Cardiac muscle cell (in vitro differentiated cells and primary cell): ENCODE data around the gene FAM83E. TPM values are rescaled to one million over a fixed set of nuclear protein-coding genes. Genes with fewer than 3 reads are reported as not detected.

ENCODE experiments used
- DNase-seq, 2 donors: peaks; one replicate each; pipeline versions ENCODE4 v3.0.0 to v3.0.0-alpha.2; 2010 to 2017; ENCODE audit warnings: low read depth in 1 of 2, low spot score in 1 of 2
- H3K27ac ChIP-seq: fragments of 200-600 bp; sonication (generic); 2 replicates; pipeline ENCODE4 v1.5.1; 2016
- H3K27me3 ChIP-seq: fragments of 200-600 bp; sonication (generic); 2 replicates; pipeline ENCODE4 v1.6.0; 2016; ENCODE audit warnings: control low read depth
- H3K36me3 ChIP-seq: fragments of 200-600 bp; sonication (generic); 2 replicates; pipeline ENCODE4 v1.5.1; 2016; ENCODE audit warnings: control low read depth
- H3K4me1 ChIP-seq: fragments of 200-600 bp; sonication (generic); 2 replicates; pipeline ENCODE4 v1.8.1; 2017; ENCODE audit warnings: low read depth, mild to moderate bottlenecking, mixed run types
- H3K4me3 ChIP-seq: fragments of 200-600 bp; sonication (generic); 2 replicates; pipeline ENCODE4 v1.5.1; 2016; ENCODE audit warnings: mild to moderate bottlenecking
- H3K9me3 ChIP-seq: fragments of 200-600 bp; sonication (generic); 2 replicates; pipeline ENCODE4 v1.5.1; 2017; ENCODE audit warnings: low read depth, mild to moderate bottlenecking, control low read depth
- polyA plus RNA-seq: library from polyadenylated mRNA; unstranded; fragments of >200 nt; fragmentation: Nextera tagmentation; extraction: Ambion mirVana; gene quantifications from 2 replicates; pipeline ENCODE4 v1.2.1, GENCODE V29; 2016
- total RNA-seq: library from RNA; depleted of rRNA; stranded (reverse); fragments of >200 nt; gene quantifications from 2 replicates; pipeline ENCODE4 v1.2.3, GENCODE V29; 2016
- TF ChIP-seq, protein P1 (sequence below): IDR thresholded peaks from 2 replicates; pipeline ENCODE4 v1.5.1; 2012; ENCODE audit warnings: low read depth, mild to moderate bottlenecking, low read length

FAM83E gene
- total and polyA plus RNA-seq, 2 experiments from 2014 or later = 0.60 TPM; not detected in 1

DNA sequence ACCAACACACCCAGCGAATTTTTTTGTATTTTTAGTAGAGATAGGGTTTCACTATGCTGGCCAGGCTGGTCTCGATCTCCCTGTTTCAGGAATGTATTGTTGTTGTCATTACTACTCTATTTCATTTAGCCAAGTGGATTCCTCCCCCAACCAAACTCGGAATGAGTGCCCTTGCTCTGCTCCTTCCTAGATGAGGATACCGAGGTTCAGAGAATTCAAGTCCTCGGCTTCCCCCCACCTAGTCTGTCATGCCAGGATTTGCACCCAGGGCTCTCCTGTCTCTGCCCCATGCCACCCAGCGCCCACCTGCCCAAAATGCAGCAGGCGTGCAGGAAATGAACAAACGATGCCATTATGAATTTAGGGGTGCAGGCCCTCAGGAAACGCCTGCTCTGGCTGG lies 11.9 kb downstream of the FAM83E start:
- TF ChIP-seq, protein P1, sequence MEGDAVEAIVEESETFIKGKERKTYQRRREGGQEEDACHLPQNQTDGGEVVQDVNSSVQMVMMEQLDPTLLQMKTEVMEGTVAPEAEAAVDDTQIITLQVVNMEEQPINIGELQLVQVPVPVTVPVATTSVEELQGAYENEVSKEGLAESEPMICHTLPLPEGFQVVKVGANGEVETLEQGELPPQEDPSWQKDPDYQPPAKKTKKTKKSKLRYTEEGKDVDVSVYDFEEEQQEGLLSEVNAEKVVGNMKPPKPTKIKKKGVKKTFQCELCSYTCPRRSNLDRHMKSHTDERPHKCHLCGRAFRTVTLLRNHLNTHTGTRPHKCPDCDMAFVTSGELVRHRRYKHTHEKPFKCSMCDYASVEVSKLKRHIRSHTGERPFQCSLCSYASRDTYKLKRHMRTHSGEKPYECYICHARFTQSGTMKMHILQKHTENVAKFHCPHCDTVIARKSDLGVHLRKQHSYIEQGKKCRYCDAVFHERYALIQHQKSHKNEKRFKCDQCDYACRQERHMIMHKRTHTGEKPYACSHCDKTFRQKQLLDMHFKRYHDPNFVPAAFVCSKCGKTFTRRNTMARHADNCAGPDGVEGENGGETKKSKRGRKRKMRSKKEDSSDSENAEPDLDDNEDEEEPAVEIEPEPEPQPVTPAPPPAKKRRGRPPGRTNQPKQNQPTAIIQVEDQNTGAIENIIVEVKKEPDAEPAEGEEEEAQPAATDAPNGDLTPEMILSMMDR = no peak
- H3K36me3 ChIP-seq = no peaks in the 10 kb centered on the region
- H3K27ac ChIP-seq = no peak overlapping the region
- no peaks in the 10 kb centered on the region for H3K9me3 ChIP-seq
- no peak overlapping the region for H3K4me3 ChIP-seq
- no peaks in the 10 kb centered on the region for H3K27me3 ChIP-seq
- no peak for DNase-seq
- no peaks in the 10 kb centered on the region for H3K4me1 ChIP-seq

DNA sequence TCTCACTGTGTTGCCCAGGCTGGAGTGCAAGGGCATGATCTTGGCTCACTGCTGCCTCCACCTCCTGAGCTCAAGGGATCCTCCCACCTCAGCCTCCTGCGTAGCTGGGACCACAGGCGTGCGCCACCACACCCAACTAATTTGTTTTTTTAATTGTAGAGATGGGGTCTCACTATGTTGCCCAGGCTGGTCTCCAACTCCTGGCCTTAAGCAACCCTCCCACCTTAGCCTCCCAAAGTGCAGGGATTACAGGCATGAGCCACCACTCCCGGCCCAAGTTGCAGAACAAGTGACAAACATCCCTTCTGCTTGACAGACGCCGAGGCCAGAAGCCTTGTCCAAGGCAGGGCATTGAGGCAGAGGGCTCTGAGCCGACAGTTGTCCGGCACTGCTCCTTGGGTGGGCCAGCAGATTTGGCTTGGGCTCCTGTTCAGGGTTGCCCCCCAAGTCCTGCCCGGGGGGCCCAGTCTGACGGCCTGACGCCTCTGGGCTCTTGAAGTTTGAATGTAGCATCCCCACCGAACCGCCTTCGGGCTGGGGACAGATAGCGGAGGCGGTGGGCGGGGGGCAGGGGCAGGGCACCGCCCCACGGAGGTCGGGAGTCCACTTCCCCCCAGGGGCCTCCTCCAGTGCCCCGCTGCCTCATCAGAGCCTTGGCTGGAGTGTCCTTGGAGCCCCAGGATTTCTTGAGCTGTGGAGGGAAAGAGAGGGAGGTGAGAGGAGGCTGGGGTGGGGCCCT lies 14.0 kb downstream of the FAM83E start:
- Histone ChIP-seq H3K4me1 (no peaks in the 10 kb centered on the region), H3K4me3 (no peak overlapping the region), H3K27me3 (no peaks in the 10 kb centered on the region), H3K36me3 (no peaks in the 10 kb centered on the region), H3K9me3 (no peaks in the 10 kb centered on the region), H3K27ac (no peak overlapping the region)
- no peak for DNase-seq
- TF ChIP-seq, protein P1 = no peak

DNA sequence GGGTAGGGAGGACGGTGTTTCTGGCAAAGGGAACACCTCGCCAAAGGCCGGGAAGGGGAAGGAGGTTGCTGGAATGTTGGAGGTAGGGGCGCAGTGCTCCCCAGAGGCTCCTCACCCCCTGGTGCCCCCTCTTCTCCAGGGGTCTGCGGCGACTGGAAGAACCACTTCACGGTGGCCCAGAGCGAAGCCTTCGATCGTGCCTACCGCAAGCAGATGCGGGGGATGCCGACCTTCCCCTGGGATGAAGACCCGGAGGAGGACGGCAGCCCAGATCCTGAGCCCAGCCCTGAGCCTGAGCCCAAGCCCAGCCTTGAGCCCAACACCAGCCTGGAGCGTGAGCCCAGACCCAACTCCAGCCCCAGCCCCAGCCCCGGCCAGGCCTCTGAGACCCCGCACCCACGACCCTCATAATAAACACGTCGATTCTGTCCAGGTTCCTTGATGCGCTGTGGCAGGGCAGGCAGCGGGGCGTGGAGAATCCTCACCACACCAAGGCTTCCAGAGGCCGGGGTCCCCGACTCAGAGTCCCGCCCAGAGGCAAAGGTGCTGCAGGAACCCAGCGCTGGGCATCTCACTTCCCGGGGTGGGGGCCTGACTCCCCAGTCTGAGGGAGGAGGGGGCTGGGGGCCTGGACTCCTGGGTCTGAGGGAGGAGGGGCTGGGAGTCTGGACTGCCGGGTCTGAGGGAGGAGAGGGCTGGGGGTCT lies 15.7 kb downstream of the FAM83E start:
- H3K4me3 ChIP-seq = no peak overlapping the region

DNA sequence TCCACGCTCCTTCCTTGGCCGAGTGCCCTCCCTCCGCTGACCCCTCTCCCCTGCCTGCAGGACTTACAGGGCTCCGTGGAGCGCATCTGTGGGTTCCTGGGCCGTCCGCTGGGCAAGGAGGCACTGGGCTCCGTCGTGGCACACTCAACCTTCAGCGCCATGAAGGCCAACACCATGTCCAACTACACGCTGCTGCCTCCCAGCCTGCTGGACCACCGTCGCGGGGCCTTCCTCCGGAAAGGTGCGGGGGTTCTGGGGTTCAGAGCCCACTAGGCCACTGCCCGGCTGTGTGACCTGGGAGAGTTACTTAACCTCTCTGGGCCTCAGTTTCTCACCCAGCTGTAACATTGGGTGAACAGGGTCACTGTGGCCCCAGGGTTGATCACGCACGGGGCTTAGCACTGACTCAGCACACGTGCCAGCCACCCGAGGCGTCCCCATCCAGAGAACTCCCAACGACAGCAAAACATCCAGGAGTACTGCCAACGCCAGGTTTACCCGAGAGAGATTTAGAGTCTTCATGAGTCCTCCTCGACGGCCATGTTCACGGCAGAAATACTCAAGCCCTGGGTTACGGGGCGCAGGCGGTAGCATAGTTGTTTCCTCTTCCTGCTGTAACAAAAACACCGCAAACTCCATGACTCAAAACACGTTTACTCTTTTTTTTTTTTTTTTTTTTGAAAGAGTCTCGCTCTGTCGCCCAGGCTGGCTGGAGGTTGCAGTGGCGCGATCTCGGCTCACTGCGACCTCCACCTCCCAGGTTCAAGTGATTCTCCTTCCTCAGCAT lies 18.0 kb downstream of the FAM83E start:
- H3K4me3 ChIP-seq = no peak overlapping the region
- no peak for DNase-seq
- no peaks in the 10 kb centered on the region for H3K27me3 ChIP-seq
- no peak overlapping the region for H3K27ac ChIP-seq
- TF ChIP-seq, protein P1 = no peak
- no peaks in the 10 kb centered on the region for H3K36me3 ChIP-seq
- no peaks in the 10 kb centered on the region for H3K4me1 ChIP-seq
- no peaks in the 10 kb centered on the region for H3K9me3 ChIP-seq

More for the DNA sequence above, 15.7 kb downstream of the FAM83E start:
- Histone ChIP-seq H3K27ac (no peak overlapping the region), H3K9me3 (no peaks in the 10 kb centered on the region), H3K27me3 (no peaks in the 10 kb centered on the region), H3K4me1 (no peaks in the 10 kb centered on the region), H3K36me3 (no peaks in the 10 kb centered on the region)
- TF ChIP-seq, protein P1 = no peak
- no peak for DNase-seq

DNA sequence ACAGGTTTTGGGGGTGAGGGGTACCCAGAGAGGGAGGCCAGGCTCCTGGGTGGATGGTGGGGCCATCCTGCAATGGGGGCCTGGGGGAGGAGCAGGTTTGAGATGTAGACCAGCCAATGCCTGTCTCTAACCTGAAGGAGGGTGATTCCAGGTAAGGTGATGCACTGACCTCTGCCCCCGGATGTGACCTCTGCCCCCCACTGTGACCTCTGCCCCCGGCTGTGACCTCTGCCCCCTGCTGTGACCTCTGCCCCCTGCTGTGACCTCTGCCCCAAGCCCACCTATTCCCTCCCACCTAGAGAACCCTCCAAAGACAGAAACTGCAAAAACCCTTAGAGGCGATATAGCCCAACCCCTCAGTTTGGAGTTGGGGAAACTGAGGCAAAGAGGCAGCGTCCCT lies 18.6 kb downstream of the FAM83E start:
- Histone ChIP-seq H3K4me1 (no peaks in the 10 kb centered on the region), H3K9me3 (no peaks in the 10 kb centered on the region), H3K27me3 (no peaks in the 10 kb centered on the region), H3K4me3 (no peak overlapping the region), H3K27ac (no peak overlapping the region), H3K36me3 (no peaks in the 10 kb centered on the region)
- DNase-seq = no peak
- TF ChIP-seq, protein P1 = no peak
